Peyer's patch (tissue), 4 donors: Measurements from ENCODE around the gene CNPY1. TPM values are rescaled to one million over a fixed set of nuclear protein-coding genes. Genes with fewer than 3 reads are reported as not detected.

Experiments used
- DNase-seq, 3 donors: peaks; one replicate each; pipeline ENCODE4 v3.0.0-alpha.2; 2017 to 2019
- H3K27ac ChIP-seq, 4 donors: fragments of 200-600 bp; sonication (generic); one replicate each; pipeline ENCODE4 v1.5.1; 2016 to 2019
- H3K27me3 ChIP-seq, 2 donors: fragments of 200-600 bp; sonication (generic); one replicate each; pipeline ENCODE4 v1.5.1; 2019
- H3K36me3 ChIP-seq, 3 donors: fragments of 200-600 bp; sonication (generic); one replicate each; pipeline ENCODE4 v1.5.1; 2016 to 2019
- H3K4me1 ChIP-seq, 4 donors: fragments of 200-600 bp; sonication (generic); one replicate each; pipeline ENCODE4 v1.5.1; 2016 to 2019
- H3K4me3 ChIP-seq, 4 donors: fragments of 200-600 bp; sonication (generic); 1 replicate in 3 of 4; 2 replicates in 1 of 4; pipeline ENCODE4 v1.5.1; 2016 to 2019; ENCODE audit warnings: mild to moderate bottlenecking in 1 of 4
- H3K9me3 ChIP-seq, 4 donors: fragments of 200-600 bp; sonication (generic); one replicate each; pipeline ENCODE4 v1.5.1; 2016 to 2019; ENCODE audit warnings: mild to moderate bottlenecking in 1 of 4
- CTCF ChIP-seq, 6 experiments: fragments of 450-650 bp in 4 of 6; fragments of 200-600 bp in 2 of 6; sonication (generic) in 1 of 6; IDR thresholded peaks; one replicate each; pipeline ENCODE4 v1.5.1; 2017 to 2019; ENCODE audit warnings: antibody characterized with exemption in 6 of 6, mild to moderate bottlenecking in 3 of 6, moderate library complexity in 1 of 6
- POLR2A ChIP-seq, 2 donors: fragments of 450-650 bp; IDR thresholded peaks; one replicate each; pipeline ENCODE4 v1.5.1; 2017; ENCODE audit warnings: antibody characterized with exemption in 2 of 2, mild to moderate bottlenecking in 2 of 2, moderate library complexity in 2 of 2
- total RNA-seq, 4 donors: library from RNA; depleted of rRNA; stranded (reverse); fragments of >200 nt; gene quantifications; one replicate each; pipeline ENCODE4 v1.1.0, GENCODE V29; 2016

Gene CNPY1
- total RNA-seq, 4 donors from 2014 or later: 0.40 TPM; not detected in 3

DNA sequence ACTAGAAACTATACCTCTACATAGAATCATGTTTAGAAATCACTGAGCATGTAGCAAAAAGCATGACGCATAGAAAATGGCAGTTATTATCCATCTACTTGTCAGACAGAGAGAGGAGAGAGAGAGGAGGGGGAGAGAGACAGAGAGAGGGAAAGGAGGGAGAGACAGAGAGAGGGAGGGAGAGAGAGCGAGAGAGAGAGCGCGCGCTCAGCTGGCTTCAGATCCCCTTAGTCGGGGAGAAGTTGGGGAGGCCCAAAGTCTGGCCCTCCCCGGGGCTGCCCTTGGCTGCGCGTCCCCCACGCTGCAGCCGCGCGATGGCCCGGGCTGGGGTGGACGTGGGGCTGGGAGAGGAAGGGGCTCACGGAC, 37.0 kb downstream of the CNPY1 start:
- H3K4me3 ChIP-seq: no peak overlapping the region

DNA sequence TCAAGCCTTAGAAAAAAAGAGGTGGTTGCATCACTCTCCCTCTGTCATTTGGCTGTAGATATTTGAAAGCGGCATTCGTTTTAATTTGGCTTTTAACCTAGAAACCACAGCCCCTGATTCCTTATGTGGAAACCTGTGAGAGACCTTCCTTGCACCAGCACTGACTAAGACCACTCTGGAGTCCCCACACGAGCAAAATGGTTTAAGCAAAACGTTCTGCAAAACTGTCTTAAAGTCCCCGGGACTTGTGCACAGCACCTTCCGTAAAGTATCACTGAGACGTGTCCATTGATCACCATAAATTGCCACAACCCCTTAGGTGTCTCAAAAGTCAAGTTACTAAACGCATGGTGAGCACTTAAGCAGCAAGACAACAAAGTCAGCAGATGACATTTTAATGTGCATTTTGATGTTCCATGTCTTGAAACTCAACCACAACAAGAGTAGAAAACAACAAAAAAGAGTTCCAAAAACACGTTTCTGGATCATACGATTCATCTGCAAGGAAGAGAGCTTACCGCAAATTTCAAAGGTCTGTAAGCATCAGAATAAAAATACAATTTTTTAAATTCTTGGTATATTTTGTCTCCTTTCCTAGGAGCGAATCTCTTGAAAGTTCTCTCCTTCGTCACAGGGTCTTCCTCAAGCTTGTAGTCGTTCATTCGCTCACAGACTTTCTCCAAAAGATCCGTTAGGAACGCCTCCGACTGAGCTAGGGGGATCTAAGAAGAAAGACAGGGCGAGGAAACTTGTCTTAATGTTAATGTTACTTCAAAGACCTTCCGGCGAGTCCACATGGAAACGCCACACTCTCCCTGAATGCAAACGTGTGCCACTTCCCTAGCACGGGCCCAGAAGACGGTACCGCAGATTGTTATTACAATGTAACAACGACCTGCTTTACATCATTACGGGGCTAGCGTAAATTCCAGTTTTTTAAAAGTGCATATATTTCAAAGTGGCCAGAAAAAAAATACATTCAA, 37.7 kb downstream of the CNPY1 start:
- Histone ChIP-seq H3K4me1 (peaks cover 0 to 8% (median 0%) of the 10 kb centered on the region in 4 donors), H3K36me3 (no peaks in the 10 kb centered on the region), H3K27me3 (peaks cover 0 to 41% of the 10 kb centered on the region in 2 donors), H3K4me3 (no peak overlapping the region), H3K9me3 (no peaks in the 10 kb centered on the region), H3K27ac (no peak overlapping the region)
- DNase-seq: no peak
- no peak for TF ChIP-seq POLR2A (IDR thresholded peaks at IDR 0.05)
- TF ChIP-seq CTCF (IDR thresholded peaks at IDR 0.05): no peak

More for the DNA sequence above, 37.0 kb downstream of the CNPY1 start:
- no peaks in the 10 kb centered on the region for H3K9me3 ChIP-seq
- no peak overlapping the region for H3K27ac ChIP-seq
- DNase-seq: no peak
- TF ChIP-seq CTCF (IDR thresholded peaks at IDR 0.05): no peak
- no peak for TF ChIP-seq POLR2A (IDR thresholded peaks at IDR 0.05)
- H3K27me3 ChIP-seq: peaks cover 0 to 41% of the 10 kb centered on the region in 2 donors
- H3K4me1 ChIP-seq: peaks cover 0 to 8% (median 0%) of the 10 kb centered on the region in 4 donors
- H3K36me3 ChIP-seq: no peaks in the 10 kb centered on the region

DNA sequence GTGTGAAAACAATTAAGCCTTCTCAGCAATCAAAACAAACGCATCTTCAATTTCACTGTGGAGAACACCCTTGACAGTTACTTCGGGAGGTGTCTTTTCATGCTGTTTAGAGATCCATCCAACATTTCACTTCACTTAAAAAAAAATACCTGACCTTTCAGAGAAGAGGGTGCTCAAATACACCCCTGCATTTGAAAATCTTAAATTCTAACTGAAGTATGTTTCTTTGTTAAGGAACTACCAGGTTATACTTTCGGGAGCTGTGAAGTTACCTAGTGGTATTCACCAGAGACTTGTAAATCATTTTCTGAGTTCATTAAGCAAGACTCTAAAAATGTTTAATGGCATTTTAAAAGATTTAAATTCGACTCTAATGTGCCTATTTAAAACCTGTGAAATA, 38.8 kb downstream of the CNPY1 start:
- Histone ChIP-seq H3K27ac (no peak overlapping the region), H3K4me1 (peaks cover 0 to 8% (median 0%) of the 10 kb centered on the region in 4 donors), H3K9me3 (no peaks in the 10 kb centered on the region), H3K36me3 (no peaks in the 10 kb centered on the region), H3K4me3 (no peak overlapping the region), H3K27me3 (peaks cover 0 to 47% of the 10 kb centered on the region in 2 donors)
- no peak for DNase-seq
- TF ChIP-seq CTCF (IDR thresholded peaks at IDR 0.05): no peak
- no peak for TF ChIP-seq POLR2A (IDR thresholded peaks at IDR 0.05)

GRCh38 chr7:155506854-155507337, 39.5 kb downstream of the CNPY1 start:
- Histone ChIP-seq H3K9me3 (no peaks in the 10 kb centered on the region), H3K4me3 (no peak overlapping the region), H3K36me3 (no peaks in the 10 kb centered on the region), H3K4me1 (peaks cover 0 to 8% (median 0%) of the 10 kb centered on the region in 4 donors), H3K27ac (no peak overlapping the region), H3K27me3 (peaks cover 0 to 47% of the 10 kb centered on the region in 2 donors)
- peak in 1 of 3 donors; percentile 27 for DNase-seq
- TF ChIP-seq CTCF (IDR thresholded peaks at IDR 0.05) (no peak), POLR2A (IDR thresholded peaks at IDR 0.05) (no peak)

DNA sequence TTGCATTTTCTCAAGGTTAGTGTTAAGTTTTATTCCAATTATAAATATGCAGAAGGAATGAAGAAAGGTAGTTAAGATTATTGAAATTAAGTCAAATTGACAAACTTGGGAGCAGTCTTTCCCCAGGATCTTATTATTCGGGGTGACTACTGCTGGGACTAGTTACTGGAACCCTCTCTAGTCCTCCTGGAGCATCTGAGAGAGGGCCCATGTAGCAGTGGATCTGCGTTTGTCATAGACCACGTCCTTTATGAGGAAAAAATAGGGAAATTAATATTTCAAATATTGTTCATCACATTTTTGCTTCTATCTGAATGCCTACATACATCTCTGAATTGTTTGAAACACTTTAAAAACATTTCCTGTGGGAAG, 41.0 kb downstream of the CNPY1 start:
- DNase-seq: no peak
- H3K27ac ChIP-seq: no peak overlapping the region
- H3K9me3 ChIP-seq: no peaks in the 10 kb centered on the region
- H3K4me1 ChIP-seq: peaks cover 0 to 8% (median 0%) of the 10 kb centered on the region in 4 donors
- peaks cover 0 to 46% of the 10 kb centered on the region in 2 donors for H3K27me3 ChIP-seq
- no peak for TF ChIP-seq POLR2A (IDR thresholded peaks at IDR 0.05)
- no peak for TF ChIP-seq CTCF (IDR thresholded peaks at IDR 0.05)
- no peak overlapping the region for H3K4me3 ChIP-seq
- no peaks in the 10 kb centered on the region for H3K36me3 ChIP-seq
